Kidney (tissue), 14 donors: Measurements from ENCODE around the gene MYLK4. TPM values are rescaled to one million over a fixed set of nuclear protein-coding genes. Genes with fewer than 3 reads are reported as not detected.

ENCODE experiments used
- DNase-seq, 5 donors: peaks; one replicate each; pipeline ENCODE4 v3.0.0-alpha.2; 2013 to 2020
- FAIRE-seq: peaks from 2 replicates; lab custom pipeline; 2012; peaks lifted over from hg19 to GRCh38; lab: Jason Lieb, UNC
- H3K27ac ChIP-seq, 2 donors: one replicate each; pipeline ENCODE4 v1.7.0; 2013; ENCODE audit warnings: low read depth in 2 of 2, low read length in 2 of 2, inconsistent platforms in 1 of 2
- H3K27me3 ChIP-seq: one replicate; pipeline ENCODE4 v1.7.1; 2013; ENCODE audit warnings: low read length, inconsistent platforms; ENCODE audit not compliant: control insufficient read depth, insufficient read depth
- H3K36me3 ChIP-seq, 3 donors: one replicate each; pipeline versions ENCODE4 v1.7.0 to v1.7.1; 2013; ENCODE audit warnings: low read length in 3 of 3, control low read depth in 1 of 3, inconsistent platforms in 1 of 3; ENCODE audit not compliant: insufficient read depth in 3 of 3, control insufficient read depth in 2 of 3
- H3K4me1 ChIP-seq, 3 donors: one replicate each; pipeline versions ENCODE4 v1.7.0 to v1.7.1; 2013; ENCODE audit warnings: low read length in 3 of 3, inconsistent platforms in 1 of 3, low read depth in 1 of 3; ENCODE audit not compliant: control insufficient read depth in 2 of 3, insufficient read depth in 2 of 3
- H3K4me3 ChIP-seq, 3 donors: one replicate each; pipeline versions ENCODE4 v1.7.0 to v1.8.1; 2013; ENCODE audit warnings: low read length in 3 of 3, control low read depth in 1 of 3, inconsistent platforms in 1 of 3
- H3K9ac ChIP-seq, 3 donors: one replicate each; pipeline versions ENCODE4 v1.7.0 to v1.7.1; 2013; ENCODE audit warnings: low read length in 3 of 3, control low read depth in 1 of 3, inconsistent platforms in 1 of 3
- H3K9me3 ChIP-seq, 3 donors: one replicate each; pipeline versions ENCODE4 v1.7.0 to v1.7.1; 2013; ENCODE audit warnings: low read length in 3 of 3, control low read depth in 1 of 3, inconsistent platforms in 1 of 3; ENCODE audit not compliant: control insufficient read depth in 2 of 3, insufficient read depth in 1 of 3
- intact Hi-C: fragments of 100-400 bp; cut with DNase I; formaldehyde crosslinking; loops from one replicate; pipeline ENCODE4 v1.11.1; 2022
- polyA plus RNA-seq: library from polyadenylated mRNA; stranded (reverse); fragments of 350-450 nt; fragmentation: Illumina TruSeq; extraction: RNeasy Lipid Tissue Mini Kit (QIAGEN cat#74804); gene quantifications from one replicate; pipeline ENCODE4 v1.2.3, GENCODE V29; 2014; ENCODE audit warnings: low read depth, low replicate concordance; ENCODE audit not compliant: insufficient read depth
- total RNA-seq: library from RNA; stranded (reverse); fragmentation: NEBNext Ultra II Directional; extraction: Animal tissue kit (Norgen Biotek cat#: 25700); gene quantifications from one replicate; pipeline ENCODE4 v1.2.1, GENCODE V29; 2021
- TF ChIP-seq, protein P1 (sequence below): IDR thresholded peaks from 3 replicates; pipeline ENCODE4 v1.5.1; 2012; ENCODE audit warnings: mild to moderate bottlenecking, moderate library complexity, borderline replicate concordance; ENCODE audit not compliant: insufficient read depth; ENCODE audit errors: extremely low read depth
- donor health status: control.
- donor health status: control.
- donor health status: control.
- donor health status: control.
- donor health status: control.
- donor health status: DM: yes; HTN: yes; CAD: no.
- donor health status: Normal renal cell carcinoma (clear cell type).

The MYLK4 gene
- total and polyA plus RNA-seq, 2 donors from 2014 or later: 1.1 to 1.3 TPM

GRCh38 chr6:2661651-2662050, 89.1 kb downstream of the MYLK4 start:
- intact Hi-C loops: no loop called here
- Histone ChIP-seq H3K9ac (no peak overlapping the region), H3K36me3 (no peaks in the 10 kb centered on the region), H3K4me1 (no peaks in the 10 kb centered on the region), H3K27ac (no peak overlapping the region), H3K27me3 (no peaks in the 10 kb centered on the region), H3K4me3 (no peak overlapping the region), H3K9me3 (no peaks in the 10 kb centered on the region)
- DNase-seq (peak in 1 of 5 donors; percentile 7), FAIRE-seq (no peak)
- TF ChIP-seq, protein P1, sequence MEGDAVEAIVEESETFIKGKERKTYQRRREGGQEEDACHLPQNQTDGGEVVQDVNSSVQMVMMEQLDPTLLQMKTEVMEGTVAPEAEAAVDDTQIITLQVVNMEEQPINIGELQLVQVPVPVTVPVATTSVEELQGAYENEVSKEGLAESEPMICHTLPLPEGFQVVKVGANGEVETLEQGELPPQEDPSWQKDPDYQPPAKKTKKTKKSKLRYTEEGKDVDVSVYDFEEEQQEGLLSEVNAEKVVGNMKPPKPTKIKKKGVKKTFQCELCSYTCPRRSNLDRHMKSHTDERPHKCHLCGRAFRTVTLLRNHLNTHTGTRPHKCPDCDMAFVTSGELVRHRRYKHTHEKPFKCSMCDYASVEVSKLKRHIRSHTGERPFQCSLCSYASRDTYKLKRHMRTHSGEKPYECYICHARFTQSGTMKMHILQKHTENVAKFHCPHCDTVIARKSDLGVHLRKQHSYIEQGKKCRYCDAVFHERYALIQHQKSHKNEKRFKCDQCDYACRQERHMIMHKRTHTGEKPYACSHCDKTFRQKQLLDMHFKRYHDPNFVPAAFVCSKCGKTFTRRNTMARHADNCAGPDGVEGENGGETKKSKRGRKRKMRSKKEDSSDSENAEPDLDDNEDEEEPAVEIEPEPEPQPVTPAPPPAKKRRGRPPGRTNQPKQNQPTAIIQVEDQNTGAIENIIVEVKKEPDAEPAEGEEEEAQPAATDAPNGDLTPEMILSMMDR: no peak

DNA sequence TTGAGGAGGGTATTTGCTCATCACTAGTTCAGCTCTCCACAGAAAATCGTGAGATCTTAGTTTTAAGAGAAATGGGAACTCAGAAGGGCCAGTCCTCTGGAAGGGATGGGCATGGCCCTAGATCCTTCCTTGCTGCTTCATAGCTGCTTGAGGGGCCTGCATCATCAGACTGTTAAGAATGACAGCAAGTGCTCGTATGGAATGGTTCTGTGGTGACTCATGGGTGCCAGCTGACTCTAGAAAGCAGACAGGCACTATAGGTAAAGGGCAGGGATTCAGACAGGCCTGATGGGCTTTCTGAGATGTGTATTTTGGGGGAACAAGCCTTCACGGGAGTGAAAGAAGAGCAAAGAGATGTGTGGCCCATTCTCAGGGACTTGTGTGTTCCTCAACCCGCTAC, 90.8 kb downstream of the MYLK4 start:
- FAIRE-seq (no peak), DNase-seq (no peak)
- Histone ChIP-seq H3K27me3 (no peaks in the 10 kb centered on the region), H3K4me1 (no peaks in the 10 kb centered on the region), H3K36me3 (no peaks in the 10 kb centered on the region), H3K27ac (no peak overlapping the region), H3K9me3 (no peaks in the 10 kb centered on the region), H3K9ac (no peak overlapping the region), H3K4me3 (no peak overlapping the region)
- TF ChIP-seq, protein P1: no peak
- intact Hi-C loops: no loop called here

DNA sequence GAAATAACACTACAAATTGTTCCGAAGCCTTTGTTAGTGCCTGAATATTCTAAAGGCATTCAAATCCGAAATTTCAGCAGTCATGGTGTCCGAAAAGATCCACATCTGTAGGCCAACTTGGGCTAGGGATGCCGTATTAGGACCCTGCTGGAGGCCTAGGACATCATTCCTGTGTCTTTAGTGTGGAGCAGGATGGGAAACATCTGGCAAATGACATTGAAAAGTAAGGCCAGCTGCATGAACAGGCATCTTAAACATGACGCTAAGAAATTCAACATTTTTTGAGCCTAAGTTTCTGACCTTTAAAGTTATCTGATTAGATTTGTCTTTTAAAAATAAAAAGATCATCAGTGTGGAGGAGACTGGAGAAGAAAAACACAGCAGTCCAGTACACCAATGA, 91.3 kb downstream of the MYLK4 start:
- intact Hi-C loops: no loop called here
- H3K9me3 ChIP-seq: no peaks in the 10 kb centered on the region
- TF ChIP-seq, protein P1: no peak
- no peaks in the 10 kb centered on the region for H3K4me1 ChIP-seq
- no peak overlapping the region for H3K27ac ChIP-seq
- DNase-seq: peak in 1 of 5 donors; percentile 26
- no peaks in the 10 kb centered on the region for H3K27me3 ChIP-seq
- no peak overlapping the region for H3K9ac ChIP-seq
- H3K36me3 ChIP-seq: no peaks in the 10 kb centered on the region
- no peak for FAIRE-seq
- H3K4me3 ChIP-seq: no peak overlapping the region

- FAIRE-seq (no peak), DNase-seq (no peak)
- Histone ChIP-seq H3K4me3 (no peak overlapping the region), H3K27ac (no peak overlapping the region), H3K36me3 (no peaks in the 10 kb centered on the region), H3K4me1 (no peaks in the 10 kb centered on the region), H3K27me3 (no peaks in the 10 kb centered on the region), H3K9me3 (no peaks in the 10 kb centered on the region), H3K9ac (no peak overlapping the region)
- TF ChIP-seq, protein P1: no peak
- intact Hi-C loops: no loop called here
Measured at GRCh38 chr6:2658788-2659187, 91.9 kb downstream of the MYLK4 start.
